AG09309 (cell line): ENCODE measurements around the gene PPCDC.
A peak's percentile ranks its signal among the peaks of the same experiment; 100 is the strongest.

ENCODE experiments used
- DNase-seq: peaks from one replicate; pipeline ENCODE4 v3.0.0-alpha.2; 2010; ENCODE audit warnings: low read depth
- H3K4me3 ChIP-seq: 2 replicates; pipeline ENCODE4 v1.5.1; 2011; ENCODE audit warnings: mild to moderate bottlenecking, low read depth, low read length, moderate library complexity; ENCODE audit not compliant: control insufficient read depth
- CTCF ChIP-seq: IDR thresholded peaks from 2 replicates; pipeline ENCODE4 v1.5.1; 2011; ENCODE audit warnings: mild to moderate bottlenecking, low read depth, low read length, inconsistent platforms; ENCODE audit not compliant: insufficient read depth, control insufficient read depth; ENCODE audit errors: missing control alignments

Gene PPCDC

GRCh38 chr15:74995182-74995778 lies 28.1 kb upstream of the PPCDC start, which contains the start of gene SCAMP5:
Gene SCAMP5 (plus strand): TSS chr15:74995563. CDS start chr15:75011840, 16,277 bp downstream.
- TF ChIP-seq CTCF = no peak
- peak within 1 kb of the TSS; percentile 74 for H3K4me3 ChIP-seq
- DNase-seq = peak; percentile 71

- no peak for DNase-seq
- no peak for TF ChIP-seq CTCF
- peak overlapping the region; percentile 74 for H3K4me3 ChIP-seq
Observed at GRCh38 chr15:74995779-74996765, 27.3 kb upstream of the PPCDC start.

- no peak for DNase-seq
- no peak for TF ChIP-seq CTCF
- H3K4me3 ChIP-seq = no peak overlapping the region
Observed at GRCh38 chr15:74997141-74997540, 26.2 kb upstream of the PPCDC start.

GRCh38 chr15:74997543-74997942 lies 25.8 kb upstream of the PPCDC start:
- no peak overlapping the region for H3K4me3 ChIP-seq
- DNase-seq = no peak
- no peak for TF ChIP-seq CTCF

GRCh38 chr15:75001310-75001709 lies 22.1 kb upstream of the PPCDC start:
- no peak for DNase-seq
- H3K4me3 ChIP-seq = no peak overlapping the region
- TF ChIP-seq CTCF = no peak

GRCh38 chr15:75002398-75002797 lies 21.0 kb upstream of the PPCDC start:
- TF ChIP-seq CTCF = no peak
- H3K4me3 ChIP-seq = no peak overlapping the region
- no peak for DNase-seq
